ENCODE results near the gene B4GALT3.
"Not testable (repeated sequence)": the region's sequence is repeated elsewhere in the genome, so short reads cannot be mapped to it uniquely, and the experiment has no call there.

Gene B4GALT3

DNA sequence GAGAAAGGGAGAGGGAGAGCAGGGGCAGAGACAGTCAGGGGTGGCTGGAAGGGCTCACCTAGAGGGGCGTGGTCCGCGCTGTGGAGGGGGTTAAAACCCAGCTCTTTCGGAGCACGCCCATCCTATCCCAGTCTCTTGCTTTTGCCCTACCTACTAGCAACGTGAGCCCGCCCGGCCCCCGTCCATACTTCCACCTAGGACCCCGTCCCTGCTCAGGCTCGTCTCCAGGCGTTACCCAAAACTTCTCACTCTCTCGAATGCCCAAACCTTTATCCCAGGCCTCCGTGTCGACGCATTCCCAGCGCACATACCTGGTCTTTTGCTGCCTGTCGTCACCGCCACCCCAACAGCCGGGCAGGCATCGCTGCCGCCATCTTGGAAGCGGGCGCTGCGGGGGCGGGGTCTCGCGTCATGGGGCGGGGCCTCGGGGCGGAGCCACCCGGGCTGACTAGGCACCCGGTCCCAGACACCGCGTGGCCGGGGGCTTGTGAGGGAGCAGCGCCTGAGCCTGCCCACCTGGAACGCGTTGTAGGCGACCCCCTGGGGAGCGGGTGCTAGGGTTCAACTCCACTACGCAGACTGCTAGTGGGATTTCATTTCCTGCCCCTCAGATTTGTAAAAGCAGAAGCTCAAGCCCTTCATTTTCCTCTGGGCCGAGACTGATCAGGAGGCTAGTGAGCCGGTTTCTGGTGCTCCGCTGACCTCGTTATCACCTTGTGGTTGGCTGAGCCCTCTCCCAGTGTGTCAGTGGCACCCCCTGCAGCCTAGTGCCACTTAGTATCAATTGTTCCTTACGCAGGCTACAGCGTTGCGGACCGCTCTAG is at the start of gene B4GALT3:
Gene B4GALT3, minus strand, starts transcription at position 396 of the 824 bp plus-strand sequence. CDS start 1,447 bp downstream, outside the sequence.
- Histone ChIP-seq H3K9me3 (no peaks in the 10 kb centered on the region), H3K4me3 (peak within 1 kb of the TSS; percentile 66 to 81), H3K27ac (peak within 1 kb of the TSS; percentile 89 to 94), H3K27me3 (no peaks in the 10 kb centered on the region), H3K36me3 (peaks cover 10 to 35% (median 12%) of the 10 kb centered on the region in 3 donors), H3K4me1 (peaks cover 0 to 33% (median 24%) of the 10 kb centered on the region in 4 donors)
- intact Hi-C loops (cut with DNase I; ENCODE audit: low total_unique reads): no loop called here
- no peak for TF ChIP-seq CTCF (IDR thresholded peaks at IDR 0.05)
- DNase-seq: peak; percentile 89 to 93

- peaks cover 9 to 31% (median 22%) of the 10 kb centered on the region in 3 donors for H3K36me3 ChIP-seq
- intact Hi-C loops (cut with DNase I; ENCODE audit: low total_unique reads): loop anchor here (5.0 kb wide), 2 partner anchors 81 to 156 kb away; partner anchors contain the start of gene MPZ
- no peaks in the 10 kb centered on the region for H3K9me3 ChIP-seq
- TF ChIP-seq CTCF (IDR thresholded peaks at IDR 0.05): no peak
- peak overlapping the region in 1 of 2 donors; percentile 64 for H3K27ac ChIP-seq
- peaks cover 0 to 22% (median 13%) of the 10 kb centered on the region in 4 donors for H3K4me1 ChIP-seq
- no peak for DNase-seq
- no peaks in the 10 kb centered on the region for H3K27me3 ChIP-seq
- peak overlapping the region; percentile 57 to 68 for H3K4me3 ChIP-seq
These were observed 49.5 kb upstream of the B4GALT3 start for GRCh38 chr1:161226759-161227158.

- no peaks in the 10 kb centered on the region for H3K9me3 ChIP-seq
- H3K27ac ChIP-seq: peak overlapping the region; percentile 63 to 64
- intact Hi-C loops (cut with DNase I; ENCODE audit: low total_unique reads): loop anchor here (5.0 kb wide), 2 partner anchors 81 to 156 kb away; partner anchors contain the start of gene MPZ
- peaks cover 0 to 22% (median 13%) of the 10 kb centered on the region in 4 donors for H3K4me1 ChIP-seq
- DNase-seq: no peak
- H3K27me3 ChIP-seq: no peaks in the 10 kb centered on the region
- TF ChIP-seq CTCF (IDR thresholded peaks at IDR 0.05): no peak
- H3K36me3 ChIP-seq: peaks cover 9 to 31% (median 22%) of the 10 kb centered on the region in 3 donors
- peak overlapping the region; percentile 57 to 68 for H3K4me3 ChIP-seq
These were observed 49.0 kb upstream of the B4GALT3 start for GRCh38 chr1:161226320-161226711.

- H3K27ac ChIP-seq: peak within 1 kb of the TSS; percentile 63 to 64
- peaks cover 0 to 22% (median 13%) of the 10 kb centered on the region in 4 donors for H3K4me1 ChIP-seq
- intact Hi-C loops (cut with DNase I; ENCODE audit: low total_unique reads): loop anchor here (5.0 kb wide), 2 partner anchors 82 to 157 kb away; partner anchors contain the start of gene MPZ
- no peaks in the 10 kb centered on the region for H3K27me3 ChIP-seq
- H3K36me3 ChIP-seq: peaks cover 9 to 29% (median 22%) of the 10 kb centered on the region in 3 donors
- DNase-seq: peak; percentile 93 to 95
- H3K4me3 ChIP-seq: peak within 1 kb of the TSS; percentile 57 to 68
- TF ChIP-seq CTCF (IDR thresholded peaks at IDR 0.05): peak; percentile 25 to 35
- H3K9me3 ChIP-seq: no peaks in the 10 kb centered on the region
These were observed 48.4 kb upstream of the B4GALT3 start, which contains the start of gene TOMM40L for GRCh38 chr1:161225534-161226319. Gene TOMM40L (plus strand): TSS chr1:161226060. CDS start chr1:161226490, 430 bp downstream.

DNA sequence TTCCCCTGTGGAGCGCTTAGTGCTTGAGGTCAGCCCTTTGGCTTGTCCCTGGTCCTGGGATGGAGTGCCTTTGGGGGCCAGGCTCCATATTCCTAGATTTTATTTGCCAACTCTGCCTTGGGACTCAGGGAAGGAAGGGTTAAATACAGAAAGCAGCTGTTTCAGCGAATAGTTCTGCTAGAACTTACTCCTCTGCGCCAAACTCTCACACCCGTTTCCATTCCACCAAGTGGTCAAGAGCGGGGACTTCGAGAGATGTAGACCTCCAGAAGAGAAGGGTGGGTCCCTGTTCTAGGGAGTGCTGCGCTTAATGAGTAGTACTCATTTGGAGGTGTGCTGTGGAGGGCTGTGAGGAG is 47.8 kb upstream of the B4GALT3 start:
- Histone ChIP-seq H3K27ac (peak overlapping the region in 1 of 2 donors; percentile 43), H3K9me3 (no peaks in the 10 kb centered on the region), H3K4me1 (peaks cover 0 to 22% (median 13%) of the 10 kb centered on the region in 4 donors), H3K27me3 (no peaks in the 10 kb centered on the region), H3K4me3 (no peak overlapping the region), H3K36me3 (peaks cover 9 to 24% (median 20%) of the 10 kb centered on the region in 3 donors)
- no peak for DNase-seq
- no peak for TF ChIP-seq CTCF (IDR thresholded peaks at IDR 0.05)
- intact Hi-C loops (cut with DNase I; ENCODE audit: low total_unique reads): loop anchor here (5.0 kb wide), 2 partner anchors 82 to 157 kb away; partner anchors contain the start of gene MPZ

DNA sequence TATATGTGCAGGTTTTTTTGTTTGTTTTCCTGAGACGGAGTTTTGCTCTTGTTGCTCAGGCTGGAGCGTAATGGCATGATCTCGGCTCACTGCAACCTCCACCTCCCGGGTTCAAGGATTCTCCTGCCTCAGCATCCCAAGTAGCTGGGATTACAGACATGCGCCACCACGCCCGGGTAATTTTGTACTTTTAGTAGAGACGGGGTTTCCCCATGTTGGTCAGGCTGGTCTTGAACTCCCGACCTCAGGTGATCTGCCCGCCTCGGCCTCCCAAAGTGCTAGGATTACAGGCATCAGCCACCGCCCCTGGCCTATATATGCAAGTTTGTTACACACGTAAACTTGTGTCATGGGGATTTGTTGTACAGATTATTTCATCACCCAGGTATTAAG is 47.4 kb upstream of the B4GALT3 start:
- not testable (repeated sequence) for DNase-seq, H3K27ac ChIP-seq
- intact Hi-C loops (cut with DNase I; ENCODE audit: low total_unique reads): loop anchor here (5.0 kb wide), 2 partner anchors 83 to 158 kb away; partner anchors contain the start of gene MPZ

More for the DNA sequence above, 47.4 kb upstream of the B4GALT3 start:
- not testable (repeated sequence) for H3K9me3 ChIP-seq, H3K27me3 ChIP-seq, H3K4me3 ChIP-seq
- Histone ChIP-seq H3K4me1 (peaks cover 0 to 22% (median 13%) of the 10 kb centered on the region in 4 donors), H3K36me3 (peaks cover 9 to 19% (median 16%) of the 10 kb centered on the region in 3 donors)
